Lung microvascular endothelial cell (primary cell): ENCODE measurements around the gene B4GALNT4. TPM values are rescaled to one million over a fixed set of nuclear protein-coding genes. Genes with fewer than 3 reads are reported as not detected.
"Not testable (repeated sequence)": the region's sequence is repeated elsewhere in the genome, so short reads cannot be mapped to it uniquely, and the experiment has no call there.

Source experiments
- DNase-seq, 2 donors: peaks; one replicate each; pipeline versions ENCODE4 v3.0.0 to v3.0.0-alpha.2; 2010; ENCODE audit warnings: low read depth in 2 of 2
- total RNA-seq: library from RNA; depleted of rRNA; stranded (reverse); fragments of >200 nt; gene quantifications from 2 replicates; pipeline ENCODE4 v1.2.1, GENCODE V29; 2014

The B4GALNT4 gene
- total RNA-seq, 1 donor from 2014 or later: 0.20 TPM

GRCh38 chr11:358129-358800, 11.0 kb upstream of the B4GALNT4 start:
- DNase-seq: no peak

DNA sequence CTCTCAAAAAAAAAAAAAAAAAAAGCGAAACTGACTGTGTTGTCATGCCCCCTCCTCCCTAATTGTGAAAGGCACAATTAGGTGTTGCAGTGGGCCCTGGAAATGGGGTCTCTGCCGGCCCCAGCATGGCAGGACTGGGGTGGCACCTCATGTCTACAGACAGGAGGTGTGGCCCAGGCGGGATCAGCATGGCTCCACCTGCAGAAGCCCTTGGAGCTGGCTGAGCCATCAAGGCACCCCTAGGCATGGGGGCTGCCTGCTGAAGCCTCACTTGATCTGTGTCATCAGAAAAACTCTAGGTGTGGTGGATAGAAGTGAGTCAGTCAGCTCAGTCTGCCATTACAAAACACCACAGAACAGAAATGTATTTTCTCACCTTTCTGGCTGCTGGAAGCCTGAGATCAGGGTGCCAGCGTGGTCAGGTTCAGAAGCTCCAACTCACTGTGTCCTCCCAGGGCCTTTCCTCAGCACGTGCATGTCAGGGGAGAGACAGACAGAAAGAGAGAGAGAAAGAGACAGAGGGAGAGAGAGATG, 10.1 kb upstream of the B4GALNT4 start:
- DNase-seq: no peak

- no peak for DNase-seq
Observed at GRCh38 chr11:360326-361280, 8.7 kb upstream of the B4GALNT4 start.

DNA sequence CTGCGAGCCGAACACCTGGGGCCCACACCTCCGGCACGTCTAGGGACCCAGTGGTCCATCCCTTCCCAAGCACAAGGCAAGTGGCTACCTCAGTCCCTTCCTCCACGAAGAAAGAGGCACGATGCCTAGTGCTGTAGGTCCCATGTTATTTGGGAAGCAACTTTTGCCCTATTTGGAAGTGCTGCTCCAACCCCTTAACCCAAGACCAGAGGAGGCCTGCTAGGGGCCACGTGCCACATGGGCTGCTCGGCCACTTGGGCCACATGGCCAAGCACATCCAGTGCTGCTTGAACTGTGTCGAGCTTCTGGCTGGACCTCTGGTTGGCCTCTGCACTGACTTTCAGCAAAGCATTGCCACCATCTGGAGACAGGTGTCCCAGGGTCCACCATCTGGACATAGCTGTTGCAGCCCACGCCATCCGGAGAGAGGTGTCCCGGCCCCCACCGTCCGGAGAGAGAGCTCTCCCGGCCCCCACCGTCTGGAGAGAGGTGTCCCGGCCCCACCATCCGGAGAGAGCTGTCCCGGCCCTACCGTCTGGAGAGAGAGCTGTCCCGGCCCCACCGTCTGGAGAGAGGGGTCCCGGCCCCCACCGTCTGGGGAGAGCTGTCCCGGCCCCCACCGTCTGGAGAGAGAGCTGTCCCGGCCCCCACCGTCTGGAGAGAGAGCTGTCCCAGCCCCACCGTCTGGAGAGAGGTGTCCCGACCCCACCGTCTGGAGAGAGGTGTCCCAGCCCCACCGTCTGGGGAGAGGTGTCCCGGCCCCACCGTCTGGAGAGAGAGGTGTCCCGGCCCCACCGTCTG, 6.5 kb upstream of the B4GALNT4 start:
- no peak for DNase-seq

GRCh38 chr11:363443-363805, 5.9 kb upstream of the B4GALNT4 start:
- not testable (repeated sequence) for DNase-seq

GRCh38 chr11:363948-364761, 5.1 kb upstream of the B4GALNT4 start:
- DNase-seq: peak in 1 of 2 donors; percentile 29

GRCh38 chr11:364991-365725, 4.1 kb upstream of the B4GALNT4 start:
- DNase-seq: no peak

GRCh38 chr11:365831-366230, 3.5 kb upstream of the B4GALNT4 start:
- DNase-seq: no peak

GRCh38 chr11:367956-368413, 1.3 kb upstream of the B4GALNT4 start:
- no peak for DNase-seq

- no peak for DNase-seq
Observed at GRCh38 chr11:368414-369335, 624 bp upstream of the B4GALNT4 start.

- no peak for DNase-seq
Observed at GRCh38 chr11:370070-370941, 1.0 kb downstream of the B4GALNT4 start.

GRCh38 chr11:371051-371450, 1.8 kb downstream of the B4GALNT4 start:
- DNase-seq: no peak

DNA sequence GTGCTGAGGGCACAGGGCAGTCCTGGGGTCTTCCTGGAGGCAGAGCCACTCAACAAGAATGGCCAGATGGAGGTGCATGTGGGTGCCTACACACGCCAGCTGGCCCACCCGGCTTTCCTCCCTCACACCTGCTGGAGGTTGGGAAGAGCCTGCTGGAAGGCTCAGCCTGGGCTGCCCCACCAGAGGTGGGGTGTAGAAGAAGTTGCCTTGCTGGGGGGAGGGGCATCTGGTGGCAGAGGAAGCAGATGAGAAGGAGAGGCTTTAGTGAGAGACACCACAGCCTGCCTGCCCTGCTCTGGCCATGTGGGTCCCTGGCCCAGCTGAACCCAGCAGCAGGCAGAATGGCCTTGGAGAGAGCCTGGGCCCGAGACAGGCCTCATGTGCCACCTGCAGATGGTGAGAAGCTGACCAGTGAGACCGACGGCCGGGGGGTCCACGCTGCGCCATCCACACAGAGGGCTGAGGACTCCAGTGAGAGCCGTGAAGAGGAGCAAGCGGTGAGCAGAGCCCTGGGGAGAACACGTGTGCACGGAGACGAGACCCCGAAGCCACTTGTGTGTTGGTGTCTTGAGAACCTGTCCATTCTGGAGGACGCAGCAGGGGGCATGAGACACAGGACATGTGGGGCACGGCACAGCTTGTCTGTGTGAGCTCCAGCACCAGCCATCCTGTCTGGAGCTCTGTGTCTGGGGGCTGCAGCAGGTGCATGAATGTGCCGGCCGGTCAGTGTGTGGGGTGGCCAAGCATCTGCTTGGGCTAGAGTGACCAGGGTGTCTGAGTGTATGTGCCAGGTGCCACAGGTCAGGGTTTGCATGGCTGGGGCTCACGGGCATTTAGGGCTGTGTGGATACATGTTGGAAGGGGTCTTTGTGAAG, 2.7 kb downstream of the B4GALNT4 start:
- DNase-seq: no peak

GRCh38 chr11:372809-373715, 3.8 kb downstream of the B4GALNT4 start:
- no peak for DNase-seq

- no peak for DNase-seq
Observed at GRCh38 chr11:373716-374551, 4.6 kb downstream of the B4GALNT4 start.
